ENCODE results near the gene POLR1G. TPM values are rescaled to one million over a fixed set of nuclear protein-coding genes. Genes with fewer than 3 reads are reported as not detected.

The POLR1G gene, protein sequence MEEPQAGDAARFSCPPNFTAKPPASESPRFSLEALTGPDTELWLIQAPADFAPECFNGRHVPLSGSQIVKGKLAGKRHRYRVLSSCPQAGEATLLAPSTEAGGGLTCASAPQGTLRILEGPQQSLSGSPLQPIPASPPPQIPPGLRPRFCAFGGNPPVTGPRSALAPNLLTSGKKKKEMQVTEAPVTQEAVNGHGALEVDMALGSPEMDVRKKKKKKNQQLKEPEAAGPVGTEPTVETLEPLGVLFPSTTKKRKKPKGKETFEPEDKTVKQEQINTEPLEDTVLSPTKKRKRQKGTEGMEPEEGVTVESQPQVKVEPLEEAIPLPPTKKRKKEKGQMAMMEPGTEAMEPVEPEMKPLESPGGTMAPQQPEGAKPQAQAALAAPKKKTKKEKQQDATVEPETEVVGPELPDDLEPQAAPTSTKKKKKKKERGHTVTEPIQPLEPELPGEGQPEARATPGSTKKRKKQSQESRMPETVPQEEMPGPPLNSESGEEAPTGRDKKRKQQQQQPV
- polyA plus RNA-seq (ENCODE audit: insufficient read length) = 3.3 TPM
- long read RNA-seq, donor 1, partial matches to known transcripts = 0 of 5 reads
- long read RNA-seq, donor 1, other reads (novel, unspliced or antisense) = 0 of 5 reads
- long read RNA-seq, donor 2, partial matches to known transcripts = 0 of 3 reads
- long read RNA-seq, donor 2, other reads (novel, unspliced or antisense) = 0 of 3 reads
- long read RNA-seq, donor 3, partial matches to known transcripts = 0 of 3 reads
- long read RNA-seq, donor 3, other reads (novel, unspliced or antisense) = 0 of 3 reads
- long read RNA-seq, donor 4, partial matches to known transcripts = 0 of 2 reads
- long read RNA-seq, donor 4, other reads (novel, unspliced or antisense) = 0 of 2 reads
- long read RNA-seq, donor 5, partial matches to known transcripts = 86 of 131 reads
- long read RNA-seq, donor 5, other reads (novel, unspliced or antisense) = 42 of 131 reads
- long read RNA-seq, donor 6, partial matches to known transcripts = 0 of 6 reads
- long read RNA-seq, donor 6, other reads (novel, unspliced or antisense) = 0 of 6 reads
- long read RNA-seq, donor 7, partial matches to known transcripts = 95 of 124 reads
- long read RNA-seq, donor 7, other reads (novel, unspliced or antisense) = 22 of 124 reads
- long read RNA-seq, donor 8, partial matches to known transcripts = 7 of 26 reads
- long read RNA-seq, donor 8, other reads (novel, unspliced or antisense) = 18 of 26 reads

GRCh38 chr19:45406226-45407090 lies at the start of gene POLR1G:
POLR1G (plus strand) TSS chr19:45406644; CDS start chr19:45406697, 53 bp downstream.
- peak; percentile 89 for DNase-seq

DNA sequence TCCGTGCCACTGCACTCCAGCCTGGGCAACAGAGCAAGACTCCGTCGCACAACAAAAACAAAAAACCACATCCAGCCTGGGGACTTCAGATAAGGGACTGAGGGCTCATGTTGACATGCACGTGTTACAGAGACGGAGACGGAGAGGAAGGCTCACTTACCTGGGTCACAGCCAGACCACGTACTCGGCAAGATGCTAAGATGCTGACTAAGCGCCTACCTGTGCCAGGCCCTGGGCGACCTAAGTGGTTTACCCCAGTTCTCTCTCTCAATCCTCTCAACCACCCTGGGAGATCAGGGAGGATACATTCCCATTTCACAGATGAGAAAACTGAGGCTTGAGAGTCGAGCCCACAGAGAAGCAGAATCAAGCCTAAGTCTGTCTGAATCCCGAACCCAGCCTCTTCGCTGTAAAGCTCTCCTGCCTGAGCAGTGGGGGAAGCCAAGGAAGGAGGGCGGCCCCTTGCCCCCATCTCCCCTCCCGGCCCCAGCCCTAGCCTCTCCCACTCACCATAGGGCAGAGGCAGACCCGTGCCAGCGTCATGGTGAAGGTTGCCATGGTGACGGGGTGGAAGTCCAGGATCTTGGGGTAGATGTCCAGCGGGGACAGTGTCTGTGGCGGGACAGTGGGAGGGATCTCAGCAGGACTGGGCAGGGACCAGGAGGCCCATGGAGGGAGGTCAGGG lies 49.5 kb upstream of the POLR1G start:
- DNase-seq = no peak

DNA sequence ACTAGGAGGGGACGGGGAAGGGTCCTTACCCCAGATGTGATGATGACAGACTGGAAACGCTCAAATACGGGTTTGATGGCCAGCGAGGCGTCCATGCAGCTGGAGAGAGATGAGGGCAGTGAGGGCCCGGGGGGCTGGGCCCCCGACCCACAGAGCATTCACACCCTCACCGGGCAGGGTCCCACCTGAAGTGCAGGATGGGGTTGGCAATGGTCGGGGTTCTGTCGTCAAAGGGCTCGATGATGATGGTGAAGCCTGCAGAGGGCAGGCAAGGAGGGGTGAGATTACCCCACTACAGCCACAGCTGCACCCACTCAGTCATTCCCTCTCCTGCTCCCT lies 49.0 kb upstream of the POLR1G start:
- no peak for DNase-seq

- DNase-seq = no peak
Measured at GRCh38 chr19:45358213-45358792, 48.1 kb upstream of the POLR1G start.

- DNase-seq = no peak
Measured at GRCh38 chr19:45361608-45362007, 44.8 kb upstream of the POLR1G start.

- no peak for DNase-seq
Measured at GRCh38 chr19:45362291-45362690, 44.2 kb upstream of the POLR1G start.

GRCh38 chr19:45363861-45364459 lies 42.5 kb upstream of the POLR1G start:
- DNase-seq = no peak

- no peak for DNase-seq
Measured at GRCh38 chr19:45364696-45365095, 41.7 kb upstream of the POLR1G start.

- DNase-seq = no peak
Measured at GRCh38 chr19:45368127-45368526, 38.3 kb upstream of the POLR1G start.

DNA sequence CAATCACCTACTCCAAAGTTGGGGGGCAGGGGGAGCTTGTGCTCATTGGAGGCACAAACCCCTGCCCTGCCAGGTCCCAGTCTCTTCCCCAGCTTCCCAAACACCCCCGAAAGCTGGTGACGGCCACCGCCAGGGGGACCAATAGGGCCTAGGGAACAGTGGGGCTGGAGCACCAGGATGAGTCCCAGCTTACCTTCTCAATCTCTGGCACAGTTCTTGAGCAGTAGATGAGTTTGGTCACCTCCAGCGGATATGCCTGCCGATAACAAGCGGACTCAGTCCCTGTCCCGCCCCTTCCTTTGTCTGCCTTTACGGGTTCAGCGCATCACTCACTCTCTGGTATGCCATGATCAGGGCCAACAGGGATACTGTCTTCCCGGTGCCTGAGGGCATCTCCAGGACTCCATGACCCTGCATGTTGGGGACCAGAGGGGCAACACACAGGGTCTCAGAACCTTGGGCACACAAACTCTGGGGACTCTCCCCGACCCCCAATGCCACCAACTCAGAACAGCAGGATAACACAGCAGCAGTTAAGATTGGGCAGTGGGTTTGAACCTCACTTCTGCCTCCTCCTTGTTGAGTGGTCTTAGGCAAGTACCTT lies 37.6 kb upstream of the POLR1G start:
- no peak for DNase-seq

- DNase-seq = peak; percentile 99
Measured at GRCh38 chr19:45370410-45371204, 35.8 kb upstream of the POLR1G start, which contains the start of gene ERCC2. ERCC2 (minus strand) TSS chr19:45370573; CDS start chr19:45370540, 33 bp downstream.

- DNase-seq = peak; percentile 61
Measured at GRCh38 chr19:45376045-45376724, 30.3 kb upstream of the POLR1G start.

- DNase-seq = no peak
Measured at GRCh38 chr19:45380107-45380506, 26.3 kb upstream of the POLR1G start.

GRCh38 chr19:45382426-45382825 lies 24.0 kb upstream of the POLR1G start:
- no peak for DNase-seq

DNA sequence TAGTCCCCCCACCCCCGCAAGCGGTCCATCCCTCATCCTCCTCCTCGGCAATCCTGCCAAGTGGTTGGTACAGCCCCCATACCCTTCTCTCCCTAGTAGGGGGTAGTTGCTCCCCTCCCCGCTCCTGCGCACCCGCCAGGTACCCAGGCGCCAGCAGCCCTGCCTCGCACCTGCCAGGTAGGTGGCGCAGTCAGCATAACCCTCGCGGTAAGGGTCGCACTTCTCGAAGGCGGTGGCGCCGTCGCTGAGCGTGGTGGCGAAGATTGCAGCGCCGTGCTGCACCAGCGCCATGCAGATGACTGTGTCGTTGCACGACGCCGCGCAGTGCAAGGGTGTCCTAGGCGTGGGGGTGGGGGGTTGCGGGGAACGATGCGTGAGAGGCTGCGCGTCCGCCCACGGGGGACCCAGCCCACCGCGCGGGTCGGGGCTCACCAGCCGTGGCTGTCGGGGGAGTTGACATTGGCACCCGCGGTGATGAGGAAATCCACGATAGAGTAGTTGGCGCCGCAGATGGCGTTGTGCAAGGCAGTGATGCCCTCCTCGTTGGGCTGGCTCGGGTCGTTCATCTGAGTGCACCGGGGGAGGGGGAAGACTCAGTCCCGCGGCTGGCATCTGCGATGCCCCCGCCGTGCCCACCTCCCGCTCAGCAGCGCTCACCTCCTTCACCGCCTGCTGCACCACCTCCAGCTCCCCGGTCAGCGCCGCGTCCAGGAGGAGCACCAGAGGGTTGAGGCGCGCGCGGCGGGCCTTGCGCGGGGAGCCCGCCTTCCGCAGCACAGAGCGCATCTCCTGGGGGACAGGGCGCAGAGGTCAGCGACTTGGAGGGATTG lies 20.8 kb upstream of the POLR1G start:
- DNase-seq = no peak

DNA sequence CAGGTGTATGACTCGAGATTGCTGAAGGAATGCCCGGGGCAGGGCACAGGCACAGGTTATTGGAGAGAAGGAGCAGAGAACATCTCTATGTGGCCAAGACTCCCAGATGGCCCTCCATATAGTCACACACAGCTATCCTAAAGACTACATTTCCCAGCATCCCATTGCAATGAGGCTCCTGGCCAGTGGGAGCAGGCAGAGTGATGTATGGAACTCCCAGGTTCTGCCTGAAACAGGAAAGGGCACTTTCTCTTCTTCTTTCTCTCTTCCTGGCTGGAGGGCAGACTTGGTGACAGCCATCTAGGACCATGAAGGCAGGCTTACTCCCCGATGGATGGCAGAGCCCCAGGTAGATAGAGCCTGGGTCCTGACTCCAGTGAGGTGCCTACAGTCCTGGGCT lies 15.1 kb upstream of the POLR1G start:
- DNase-seq = no peak
